Activated T-helper 1 cell treated with anti-CD3 and anti-CD28 coated beads, Interleukin-12 subunit alpha, Interleukin-12 subunit beta, Interleukin-2, Interleukin-4 antibody, amounts not matched to agents 30 ng/mL and 10 ng/mL and 1 ng/mL, durations not matched to agents 14 hours and 24 hours and 36 hours (primary cell): Measurements from ENCODE around the gene LRRC41. TPM values are rescaled to one million over a fixed set of nuclear protein-coding genes. Genes with fewer than 3 reads are reported as not detected.

Source experiments
- DNase-seq: peaks from one replicate; pipeline ENCODE4 v3.0.0; 2021; ENCODE audit warnings: low spot score
- H3K27ac Mint-ChIP-seq: one replicate; pipeline ENCODE4 v1.8.0; 2021; ENCODE audit warnings: mild to moderate bottlenecking, mixed read lengths
- H3K27me3 Mint-ChIP-seq: one replicate; pipeline ENCODE4 v1.8.0; 2022; ENCODE audit warnings: mild to moderate bottlenecking, moderate library complexity, mixed read lengths; ENCODE audit not compliant: insufficient read depth
- H3K36me3 Mint-ChIP-seq: one replicate; pipeline ENCODE4 v1.8.0; 2021; ENCODE audit warnings: low read depth, mixed read lengths
- H3K4me1 Mint-ChIP-seq: one replicate; pipeline ENCODE4 v1.8.0; 2021; ENCODE audit warnings: low read depth, mixed read lengths
- H3K4me3 Mint-ChIP-seq: one replicate; pipeline ENCODE4 v1.8.0; 2021; ENCODE audit warnings: mild to moderate bottlenecking, moderate library complexity, mixed read lengths
- H3K9me3 Mint-ChIP-seq: one replicate; pipeline ENCODE4 v1.8.0; 2021; ENCODE audit warnings: mixed read lengths
- intact Hi-C: fragments of 100-400 bp; cut with micrococcal nuclease; formaldehyde crosslinking; loops from one replicate; pipeline ENCODE4 v1.15.1; 2024
- total RNA-seq: library from RNA; stranded (reverse); gene quantifications from 2 replicates; pipeline ENCODE4 v1.2.3, GENCODE V29; 2022

Gene LRRC41
- total RNA-seq, 1 donor from 2014 or later, result 62.6 TPM

DNA sequence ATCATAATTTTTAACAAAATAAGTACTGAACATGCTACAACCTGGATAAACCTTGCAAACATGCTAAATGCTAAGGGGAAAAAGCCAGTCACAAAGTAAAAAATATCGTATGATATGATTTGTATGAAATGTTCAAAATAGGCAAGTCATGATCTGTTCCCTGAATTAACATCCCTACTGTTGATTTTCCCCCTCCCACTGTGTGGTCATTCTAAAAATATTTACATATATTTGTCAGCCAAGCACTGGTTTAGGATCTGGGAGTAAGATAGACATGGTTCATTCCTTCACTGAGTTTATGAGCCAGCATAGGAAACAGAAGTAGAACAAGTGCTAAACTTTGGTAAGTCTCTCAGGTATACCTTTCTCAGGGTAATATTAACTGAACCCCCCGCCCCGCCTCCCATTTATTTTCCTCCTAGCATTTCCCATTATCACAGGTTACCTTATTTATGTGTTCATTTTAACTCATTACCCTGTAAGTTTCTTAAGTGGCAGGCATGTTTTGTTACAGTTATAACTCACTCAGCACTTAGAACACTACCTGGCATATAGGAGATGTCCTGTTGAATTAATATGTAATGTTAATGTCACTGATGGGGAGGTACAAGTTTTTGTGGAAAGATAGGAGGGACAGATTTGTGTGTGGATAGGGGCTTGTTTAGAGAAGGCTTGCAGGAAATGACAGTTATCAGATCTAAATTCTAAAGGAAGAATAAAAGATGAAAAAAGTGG is 12.4 kb upstream of the LRRC41 start:
- intact Hi-C loops, result no loop called here
- H3K27me3 Mint-ChIP-seq, result no peaks in the 10 kb centered on the region
- H3K4me1 Mint-ChIP-seq, result no peaks in the 10 kb centered on the region
- H3K36me3 Mint-ChIP-seq, result peaks cover 18% of the 10 kb centered on the region
- DNase-seq, result no peak
- H3K27ac Mint-ChIP-seq, result no peak overlapping the region
- H3K9me3 Mint-ChIP-seq, result no peaks in the 10 kb centered on the region
- H3K4me3 Mint-ChIP-seq, result no peak overlapping the region

DNA sequence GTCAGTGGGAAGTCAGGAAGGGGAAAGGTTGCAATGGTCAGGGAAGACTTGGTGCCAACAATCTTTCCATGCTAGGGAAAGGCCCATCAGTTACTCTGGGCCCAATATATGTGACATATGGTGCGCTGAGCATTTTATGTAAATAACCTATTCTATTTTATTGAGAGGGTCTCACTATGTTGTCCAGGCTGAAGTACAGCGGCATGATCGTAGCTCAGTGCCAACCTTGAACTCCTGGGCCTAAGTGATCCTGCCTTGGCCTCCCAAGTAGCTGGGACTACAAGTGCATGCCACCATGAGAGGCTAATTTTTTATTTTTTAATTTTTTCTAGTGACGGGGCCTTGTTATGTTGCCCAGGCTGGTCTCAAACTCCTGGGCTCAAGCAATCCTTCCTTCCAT is 6.9 kb upstream of the LRRC41 start:
- no peak overlapping the region for H3K4me3 Mint-ChIP-seq
- peaks cover 25% of the 10 kb centered on the region for H3K4me1 Mint-ChIP-seq
- intact Hi-C loops, result no loop called here
- no peaks in the 10 kb centered on the region for H3K27me3 Mint-ChIP-seq
- H3K36me3 Mint-ChIP-seq, result peaks cover 36% of the 10 kb centered on the region
- no peak for DNase-seq
- H3K27ac Mint-ChIP-seq, result no peak overlapping the region
- H3K9me3 Mint-ChIP-seq, result no peaks in the 10 kb centered on the region

DNA sequence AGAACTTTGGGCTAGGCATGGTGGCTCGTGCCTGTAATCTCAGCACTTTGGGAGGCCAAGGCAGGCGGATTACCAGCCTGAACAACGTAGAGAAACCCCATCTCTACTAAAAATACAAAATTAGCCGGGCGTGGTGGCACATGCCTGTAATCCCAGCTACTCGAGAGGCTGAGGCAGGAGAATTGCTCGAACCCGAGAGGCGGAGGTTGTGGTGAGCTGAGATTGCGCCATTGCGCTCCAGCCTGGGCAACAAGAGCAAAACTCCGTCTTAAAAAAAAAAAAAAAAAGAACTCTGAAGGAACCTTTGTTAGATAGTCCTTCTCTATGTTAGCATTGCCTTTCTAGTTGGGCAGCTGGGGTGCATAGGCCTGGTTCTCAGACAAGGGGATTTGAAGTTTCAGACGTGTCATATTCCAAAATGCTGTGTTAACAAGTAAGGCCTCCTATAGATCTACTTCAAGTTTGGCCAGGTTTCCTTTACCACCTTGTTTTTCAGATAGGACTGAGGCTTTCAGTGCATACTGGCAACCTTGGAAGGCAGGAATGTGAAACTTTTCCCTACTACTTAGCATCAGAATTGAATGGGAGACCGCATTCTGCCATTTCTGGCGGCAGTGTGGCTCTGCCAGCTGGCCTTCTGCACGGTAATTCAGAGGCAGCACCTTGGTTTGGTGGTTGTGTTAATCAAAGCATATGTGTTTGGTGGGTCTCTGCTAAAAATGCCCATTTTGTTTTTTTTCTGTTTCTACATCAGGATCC is 6.2 kb upstream of the LRRC41 start:
- no peak overlapping the region for H3K27ac Mint-ChIP-seq
- H3K4me3 Mint-ChIP-seq, result no peak overlapping the region
- peaks cover 35% of the 10 kb centered on the region for H3K36me3 Mint-ChIP-seq
- no peaks in the 10 kb centered on the region for H3K9me3 Mint-ChIP-seq
- peaks cover 25% of the 10 kb centered on the region for H3K4me1 Mint-ChIP-seq
- H3K27me3 Mint-ChIP-seq, result no peaks in the 10 kb centered on the region
- intact Hi-C loops, result no loop called here
- DNase-seq, result no peak

DNA sequence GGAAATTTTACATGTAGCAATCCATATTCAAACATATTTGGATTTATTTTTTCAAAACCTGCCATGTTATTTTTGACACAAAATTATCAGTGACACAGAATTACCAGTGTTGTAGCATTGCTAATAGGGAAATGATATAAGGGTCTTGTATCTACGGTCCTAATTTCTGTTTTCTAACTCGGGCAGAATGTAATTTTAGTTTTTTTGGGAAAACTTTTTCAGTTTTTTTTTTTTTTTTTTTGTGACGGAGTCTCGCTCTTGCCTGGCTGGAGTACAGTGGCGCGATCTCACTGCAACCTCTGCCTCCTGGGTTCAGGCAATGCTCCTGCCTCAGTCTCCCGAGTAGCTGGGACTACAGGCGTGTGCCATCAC is 2.7 kb upstream of the LRRC41 start:
- intact Hi-C loops, result no loop called here
- H3K9me3 Mint-ChIP-seq, result no peaks in the 10 kb centered on the region
- H3K36me3 Mint-ChIP-seq, result peaks cover 35% of the 10 kb centered on the region
- H3K4me3 Mint-ChIP-seq, result peak overlapping the region; percentile 74
- H3K27me3 Mint-ChIP-seq, result no peaks in the 10 kb centered on the region
- DNase-seq, result no peak
- H3K27ac Mint-ChIP-seq, result no peak overlapping the region
- H3K4me1 Mint-ChIP-seq, result peaks cover 34% of the 10 kb centered on the region

DNA sequence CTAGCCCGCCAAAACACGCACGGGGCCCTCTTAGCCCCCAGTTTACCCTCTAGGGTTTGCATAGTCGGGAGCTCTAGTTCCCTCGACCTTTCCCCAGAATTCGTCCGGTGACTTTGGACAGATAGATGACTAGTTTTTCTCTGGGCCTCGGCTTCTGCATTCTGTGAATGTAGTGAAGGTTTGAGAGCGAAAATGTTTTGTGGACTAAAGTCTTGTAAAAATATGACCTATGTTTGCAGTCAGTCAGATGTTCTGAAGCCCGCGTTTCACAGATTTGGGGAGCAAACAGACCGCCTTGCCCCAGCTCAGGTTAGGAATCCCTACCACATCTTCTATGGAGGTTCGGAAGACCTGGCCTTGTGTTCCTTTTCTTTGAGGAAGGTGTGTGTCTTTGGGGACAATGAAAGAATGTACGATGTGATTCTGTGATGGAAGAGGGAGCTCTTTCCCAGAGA is 483 bp upstream of the LRRC41 start:
- Mint-ChIP-seq H3K9me3 (no peaks in the 10 kb centered on the region), H3K27me3 (no peaks in the 10 kb centered on the region), H3K4me1 (peaks cover 41% of the 10 kb centered on the region), H3K27ac (peak overlapping the region; percentile 99), H3K36me3 (peaks cover 24% of the 10 kb centered on the region), H3K4me3 (peak overlapping the region; percentile 100)
- DNase-seq, result no peak
- intact Hi-C loops, result loop anchor here (1.0 to 5.0 kb wide), 7 partner anchors 36 to 812 kb away; partner anchors contain the start of genes EFCAB14, MAST2, NSUN4 and RAD54L

DNA sequence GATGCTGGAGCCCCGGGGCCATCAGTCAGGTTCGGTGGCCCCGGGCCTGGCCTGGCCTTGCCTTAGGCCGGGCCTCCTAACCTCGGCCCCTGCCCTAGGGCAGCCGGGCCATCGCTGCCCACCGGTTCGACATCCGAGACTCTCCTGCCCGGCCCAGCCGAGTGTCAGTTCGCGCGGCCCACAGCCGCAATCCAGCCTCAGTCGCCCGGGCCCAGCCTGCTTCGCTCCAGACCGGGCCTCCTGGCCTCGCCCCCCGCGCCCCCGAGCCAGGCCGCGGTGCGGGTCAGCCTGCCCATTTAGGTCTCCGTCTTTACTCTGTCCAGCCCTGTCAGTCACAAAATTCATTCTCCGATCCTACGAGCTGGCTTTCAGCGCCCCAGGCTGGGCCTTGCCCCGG is 777 bp downstream of the LRRC41 start:
- intact Hi-C loops, result loop anchor here (1.0 to 5.0 kb wide), 7 partner anchors 38 to 810 kb away; partner anchors contain the start of genes EFCAB14, MAST2, NSUN4 and RAD54L
- no peaks in the 10 kb centered on the region for H3K27me3 Mint-ChIP-seq
- DNase-seq, result no peak
- H3K36me3 Mint-ChIP-seq, result peaks cover 19% of the 10 kb centered on the region
- peak overlapping the region; percentile 100 for H3K4me3 Mint-ChIP-seq
- H3K4me1 Mint-ChIP-seq, result peaks cover 33% of the 10 kb centered on the region
- H3K9me3 Mint-ChIP-seq, result no peaks in the 10 kb centered on the region
- peak overlapping the region; percentile 99 for H3K27ac Mint-ChIP-seq

DNA sequence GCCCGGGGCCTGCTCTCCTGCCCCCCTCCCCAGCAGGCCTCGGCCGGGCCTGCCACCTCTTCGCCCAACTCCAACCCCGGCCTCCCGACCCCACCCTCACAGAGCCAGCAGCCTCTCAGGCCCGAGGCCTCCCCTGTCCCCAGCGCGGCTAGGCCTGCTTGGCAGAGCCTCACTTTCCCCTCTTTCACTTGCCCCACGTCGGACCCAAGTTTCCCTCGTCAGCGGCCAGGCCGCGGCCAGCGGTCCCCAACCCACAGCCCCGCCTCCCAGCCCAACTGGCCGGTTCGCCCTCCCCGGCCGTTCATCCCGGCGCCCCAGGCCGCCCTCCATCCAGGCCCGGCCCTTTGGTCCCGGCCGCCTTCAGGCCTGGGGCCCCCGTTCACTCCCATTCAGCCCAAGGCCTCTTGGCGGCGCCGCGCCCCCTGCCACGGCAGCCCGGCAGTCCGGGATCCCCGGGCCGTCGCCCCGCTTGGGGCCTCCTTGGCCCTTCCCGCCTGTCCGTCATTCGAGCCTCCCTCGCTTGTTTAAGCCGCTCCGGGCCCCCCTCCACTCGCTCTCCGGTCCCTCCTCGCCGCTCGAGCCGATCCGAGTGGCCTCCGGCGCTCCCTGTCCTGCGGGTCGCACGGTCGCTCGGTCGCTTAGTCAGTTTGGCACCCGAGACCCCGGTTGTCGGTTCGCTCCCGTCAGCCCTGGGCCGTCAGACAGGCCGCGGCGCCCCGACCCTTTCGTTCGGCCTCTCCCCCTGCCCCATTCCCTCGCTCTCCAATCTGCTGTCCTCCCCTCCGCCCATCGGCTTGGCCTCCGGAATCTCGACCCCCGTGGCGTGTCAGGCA is 1.4 kb downstream of the LRRC41 start:
- Mint-ChIP-seq H3K4me1 (peaks cover 29% of the 10 kb centered on the region), H3K27me3 (no peaks in the 10 kb centered on the region), H3K4me3 (peak overlapping the region; percentile 100), H3K9me3 (no peaks in the 10 kb centered on the region), H3K27ac (peak overlapping the region; percentile 99), H3K36me3 (peaks cover 25% of the 10 kb centered on the region)
- intact Hi-C loops, result loop anchor here (1.0 to 5.0 kb wide), 4 partner anchors 104 to 810 kb away; partner anchors contain the start of genes EFCAB14, MAST2, POMGNT1 and TESK2
- DNase-seq, result peak; percentile 50

DNA sequence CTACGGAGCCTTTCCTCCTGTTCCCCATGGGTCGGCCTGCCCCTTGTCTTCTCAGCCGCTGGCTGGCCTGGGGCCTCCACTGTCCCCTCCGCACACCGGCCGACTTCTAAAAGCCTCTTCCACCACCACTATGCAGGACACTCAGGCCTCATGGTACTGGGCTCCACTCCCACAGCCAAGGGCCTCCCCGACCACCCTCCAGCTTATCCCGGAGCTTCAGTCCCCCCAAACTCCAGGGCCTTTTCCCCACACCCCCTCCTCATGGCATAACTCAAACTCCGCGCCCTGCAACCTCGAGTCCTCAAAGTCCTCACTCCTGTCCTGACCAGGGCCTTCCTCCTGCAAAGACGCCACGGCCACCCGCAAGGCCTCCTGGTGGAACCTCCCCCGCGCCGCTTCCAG is 2.0 kb downstream of the LRRC41 start:
- H3K27me3 Mint-ChIP-seq, result no peaks in the 10 kb centered on the region
- peaks cover 29% of the 10 kb centered on the region for H3K4me1 Mint-ChIP-seq
- intact Hi-C loops, result loop anchor here (1.0 to 5.0 kb wide), 3 partner anchors 103 to 809 kb away; partner anchors contain the start of genes MAST2, POMGNT1 and TESK2
- H3K9me3 Mint-ChIP-seq, result no peaks in the 10 kb centered on the region
- H3K27ac Mint-ChIP-seq, result peak overlapping the region; percentile 99
- DNase-seq, result no peak
- H3K4me3 Mint-ChIP-seq, result peak overlapping the region; percentile 100
- peaks cover 30% of the 10 kb centered on the region for H3K36me3 Mint-ChIP-seq

DNA sequence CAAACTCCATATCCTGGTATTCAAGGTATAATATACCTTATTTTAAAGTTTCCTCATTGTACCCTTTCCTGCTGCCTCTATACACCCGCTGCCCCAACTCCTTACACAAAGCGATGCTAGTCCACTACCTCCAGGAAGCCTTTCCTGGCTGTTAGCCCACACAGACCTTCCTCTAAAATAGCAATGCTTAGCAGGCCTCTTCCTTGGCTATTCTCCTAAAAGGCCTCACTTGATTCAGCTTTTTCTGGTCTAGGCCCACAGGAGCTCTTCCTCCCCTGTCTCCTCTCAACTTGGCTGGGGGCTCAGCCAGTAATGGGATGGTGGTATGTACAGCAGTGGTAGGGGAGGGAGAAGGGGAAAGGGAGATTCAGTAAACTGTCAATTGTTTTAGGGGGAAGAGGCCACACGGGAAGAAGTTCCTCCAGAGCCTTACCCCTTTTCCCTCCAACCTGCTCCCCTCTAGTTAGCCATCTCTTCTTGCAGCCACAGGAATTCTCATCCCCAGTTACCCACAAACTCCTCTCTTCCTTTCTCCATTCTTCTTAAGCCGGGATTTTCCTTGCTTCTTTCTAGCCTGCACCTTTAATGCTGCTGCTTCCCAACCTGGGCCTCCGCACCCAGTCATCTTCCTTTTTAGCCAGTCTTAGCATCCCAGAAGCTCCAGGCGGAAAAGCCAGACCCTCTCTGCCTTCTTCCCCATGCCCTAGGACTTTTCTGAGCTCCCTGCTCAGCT is 2.6 kb downstream of the LRRC41 start:
- H3K27me3 Mint-ChIP-seq, result no peaks in the 10 kb centered on the region
- peak overlapping the region; percentile 99 for H3K27ac Mint-ChIP-seq
- no peak for DNase-seq
- H3K9me3 Mint-ChIP-seq, result no peaks in the 10 kb centered on the region
- H3K4me1 Mint-ChIP-seq, result peaks cover 25% of the 10 kb centered on the region
- H3K36me3 Mint-ChIP-seq, result peaks cover 32% of the 10 kb centered on the region
- H3K4me3 Mint-ChIP-seq, result peak overlapping the region; percentile 100
- intact Hi-C loops, result loop anchor here (1.0 to 5.0 kb wide), 3 partner anchors 103 to 809 kb away; partner anchors contain the start of genes MAST2, POMGNT1 and TESK2

DNA sequence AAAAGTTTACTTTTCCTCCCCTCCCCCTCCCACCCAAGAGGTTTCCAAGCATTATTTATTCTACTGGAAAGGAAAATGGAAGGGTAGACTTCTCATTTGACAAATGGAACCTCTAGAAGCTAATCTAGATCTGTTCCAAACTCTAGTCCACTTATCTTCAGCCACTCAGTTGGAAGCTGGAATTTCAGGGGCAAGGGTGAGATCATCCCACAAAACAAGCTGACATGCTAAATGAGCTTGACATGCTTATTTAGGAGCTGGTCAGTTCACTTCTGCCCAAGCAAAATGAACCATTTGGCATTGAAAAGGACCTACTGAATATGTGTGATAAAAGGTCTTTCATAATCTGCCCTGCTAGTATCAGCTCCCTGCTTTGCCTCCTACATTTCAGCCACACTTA is 5.0 kb downstream of the LRRC41 start:
- H3K9me3 Mint-ChIP-seq, result no peaks in the 10 kb centered on the region
- H3K4me1 Mint-ChIP-seq, result peaks cover 20% of the 10 kb centered on the region
- H3K4me3 Mint-ChIP-seq, result no peak overlapping the region
- intact Hi-C loops, result no loop called here
- H3K27me3 Mint-ChIP-seq, result no peaks in the 10 kb centered on the region
- DNase-seq, result no peak
- H3K36me3 Mint-ChIP-seq, result peaks cover 31% of the 10 kb centered on the region
- H3K27ac Mint-ChIP-seq, result no peak overlapping the region

DNA sequence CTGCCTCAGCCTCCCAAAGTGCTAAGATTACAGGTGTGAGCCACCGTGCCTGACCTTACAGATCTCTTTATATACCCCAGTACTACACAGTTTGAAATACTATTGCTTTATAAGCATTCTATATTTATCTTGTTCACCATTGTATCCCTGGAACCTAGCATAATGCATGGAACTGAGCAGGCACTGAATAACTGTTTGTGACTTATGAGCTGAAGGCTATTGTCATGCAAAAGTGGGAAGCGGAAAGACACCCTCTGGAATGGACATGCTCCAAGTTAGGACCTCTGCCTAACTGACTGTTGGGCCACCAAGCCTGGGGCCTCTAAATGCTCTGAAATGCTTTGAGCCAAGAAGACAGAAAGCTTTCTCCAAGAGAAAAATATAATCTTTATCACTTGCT is 8.1 kb downstream of the LRRC41 start:
- H3K36me3 Mint-ChIP-seq, result peaks cover 35% of the 10 kb centered on the region

DNA sequence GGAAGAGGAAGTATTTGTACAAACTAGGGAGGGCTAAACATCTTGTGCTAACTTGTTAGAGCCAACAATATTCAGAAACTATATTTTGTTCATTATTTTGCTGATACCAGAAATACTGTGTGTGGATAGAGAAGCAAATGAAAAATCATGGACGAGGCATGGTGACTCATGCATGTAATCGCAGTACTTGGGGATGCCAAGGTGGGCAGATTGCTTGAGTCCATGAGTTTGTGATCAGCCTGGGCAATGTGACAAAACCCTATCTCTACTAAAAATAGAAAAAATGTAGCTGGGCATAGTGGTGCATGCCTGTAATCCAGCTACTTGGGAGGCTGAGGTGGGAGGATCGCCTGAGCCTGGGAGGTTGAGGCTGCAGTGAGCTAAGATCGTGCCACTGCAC is 13.4 kb downstream of the LRRC41 start:
- no peak overlapping the region for H3K4me3 Mint-ChIP-seq
- peaks cover 24% of the 10 kb centered on the region for H3K4me1 Mint-ChIP-seq
- intact Hi-C loops, result no loop called here
- H3K9me3 Mint-ChIP-seq, result no peaks in the 10 kb centered on the region
- H3K27me3 Mint-ChIP-seq, result no peaks in the 10 kb centered on the region
- peaks cover 28% of the 10 kb centered on the region for H3K36me3 Mint-ChIP-seq
- no peak overlapping the region for H3K27ac Mint-ChIP-seq
- no peak for DNase-seq

More for the DNA sequence above, 8.1 kb downstream of the LRRC41 start:
- intact Hi-C loops, result no loop called here
- Mint-ChIP-seq H3K27ac (no peak overlapping the region), H3K4me3 (no peak overlapping the region), H3K4me1 (peaks cover 8% of the 10 kb centered on the region), H3K9me3 (no peaks in the 10 kb centered on the region), H3K27me3 (no peaks in the 10 kb centered on the region)
- no peak for DNase-seq
